GM10266 (cell line): ENCODE results near the gene PHC2.

ENCODE experiments used
- DNase-seq: peaks from one replicate; pipeline ENCODE4 v3.0.0; 2012; ENCODE audit errors: extremely low spot score
- CTCF ChIP-seq: IDR thresholded peaks from 2 replicates; pipeline ENCODE4 v1.5.1; 2012; ENCODE audit warnings: mild to moderate bottlenecking, low read depth; ENCODE audit not compliant: control insufficient read depth, insufficient read depth; ENCODE audit errors: missing control alignments

PHC2 gene

GRCh38 chr1:33366762-33367484 is 64.0 kb downstream of the PHC2 start:
- DNase-seq: no peak

DNA sequence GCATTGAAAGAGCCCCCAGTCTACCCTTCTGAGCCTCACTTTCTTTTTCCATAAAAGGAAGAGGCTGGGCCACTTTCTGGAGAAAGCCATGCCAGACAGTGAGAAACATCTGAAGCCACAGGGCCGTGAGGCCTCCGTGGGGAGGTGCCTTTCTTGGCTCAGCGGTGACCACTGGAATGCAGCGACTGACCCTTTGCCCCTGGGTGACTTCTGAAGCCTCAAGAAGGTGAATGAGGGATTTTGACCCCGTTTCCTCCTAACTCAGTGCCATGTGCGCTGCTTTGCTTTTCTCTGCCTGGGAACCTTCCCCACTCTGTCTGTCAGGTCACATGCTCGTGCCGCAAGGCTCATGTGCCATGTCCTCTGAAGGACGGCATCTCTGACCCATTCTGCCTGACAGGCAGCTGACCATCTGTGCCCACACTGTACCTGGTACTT is 65.3 kb downstream of the PHC2 start:
- no peak for TF ChIP-seq CTCF
- DNase-seq: no peak

More at GRCh38 chr1:33366762-33367484, 64.0 kb downstream of the PHC2 start:
- TF ChIP-seq CTCF: no peak

GRCh38 chr1:33364565-33364918 is 66.4 kb downstream of the PHC2 start:
- TF ChIP-seq CTCF: no peak
- DNase-seq: no peak

DNA sequence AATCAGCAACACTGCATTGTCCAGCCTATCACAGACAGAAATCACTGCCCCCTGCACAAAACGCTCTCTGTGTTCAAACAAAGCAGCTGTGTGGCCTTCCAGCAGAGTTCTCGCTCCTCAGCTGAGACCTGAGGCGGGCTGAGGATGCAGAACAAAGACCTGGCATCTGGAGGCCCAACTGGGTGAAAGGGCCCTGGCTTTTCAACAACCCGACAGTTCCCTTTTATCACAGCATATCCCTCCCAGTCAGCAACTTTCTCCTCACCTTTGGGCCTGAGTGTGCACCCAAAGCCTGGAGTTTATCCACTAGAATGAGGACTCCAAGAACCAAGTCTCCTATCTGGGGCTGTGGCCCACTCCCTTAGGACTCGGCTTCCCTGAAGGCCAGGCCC is 67.4 kb downstream of the PHC2 start:
- DNase-seq: no peak
- no peak for TF ChIP-seq CTCF

- no peak for DNase-seq
- no peak for TF ChIP-seq CTCF
Measured at GRCh38 chr1:33363021-33363420, 67.9 kb downstream of the PHC2 start.

GRCh38 chr1:33361532-33362235 is 69.2 kb downstream of the PHC2 start:
- DNase-seq: no peak
- TF ChIP-seq CTCF: no peak

GRCh38 chr1:33360367-33360766 is 70.5 kb downstream of the PHC2 start:
- TF ChIP-seq CTCF: no peak
- DNase-seq: no peak
